Measurements from ENCODE around the gene C1QTNF1.

The C1QTNF1 gene

DNA sequence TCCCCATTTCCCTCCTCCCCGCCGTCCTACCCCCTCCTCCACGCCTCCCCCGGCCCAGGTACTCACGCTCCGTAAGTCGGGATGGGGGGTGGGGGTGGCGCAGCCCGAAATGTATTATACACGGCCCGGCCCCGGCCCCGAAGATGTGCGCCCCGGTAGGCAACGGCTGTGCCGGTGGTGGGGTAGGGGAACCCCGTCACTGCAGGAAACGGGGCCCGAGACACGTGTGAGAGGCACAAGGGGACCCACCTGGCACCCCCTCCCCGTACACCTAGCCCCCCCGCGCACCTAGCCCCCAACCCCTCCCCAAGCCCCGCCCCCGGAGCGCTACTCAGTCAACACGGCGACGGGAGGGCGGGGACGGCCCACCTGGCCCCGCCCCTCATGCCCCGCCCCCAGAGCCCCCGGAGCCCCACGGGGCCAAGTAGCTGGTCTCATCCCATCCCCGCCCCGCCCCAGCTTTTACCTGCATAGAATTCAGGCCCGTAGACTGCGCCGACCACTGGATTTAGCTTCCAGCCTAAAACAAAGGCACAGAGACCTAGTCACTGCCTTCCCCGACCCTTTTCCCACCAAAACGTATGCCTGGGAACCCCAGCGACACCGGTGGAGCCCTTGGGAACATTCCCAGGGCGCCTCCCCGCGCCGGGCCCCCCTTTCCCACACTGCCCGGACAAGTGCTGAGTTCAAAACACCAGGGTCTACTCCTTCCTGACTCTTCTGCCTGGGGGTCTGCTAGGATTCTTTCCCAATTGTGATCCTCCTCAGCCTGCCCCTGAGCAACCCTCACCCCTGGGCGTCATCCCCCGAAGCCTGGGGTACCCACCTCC, 73.5 kb downstream of the C1QTNF1 start:
- H4K12ac ChIP-seq (ENCODE audit: low read depth, low read length), result no peak overlapping the region
- H2AFZ ChIP-seq (ENCODE audit: insufficient read depth, low read length, poor library complexity), result no peak overlapping the region
- H4K91ac ChIP-seq (ENCODE audit: low read depth, low read length), result no peak overlapping the region
- no peak overlapping the region for H2BK120ac ChIP-seq (ENCODE audit: insufficient read depth, low read length, poor library complexity)
- no peak overlapping the region for H3K4me3 ChIP-seq (ENCODE audit: low read depth, low read length)
- no peak overlapping the region for H3K4me2 ChIP-seq (ENCODE audit: low read length)
- no peak overlapping the region for H3K4ac ChIP-seq (ENCODE audit: low read depth, low read length)
- no peaks in the 10 kb centered on the region for H3K9me3 ChIP-seq (ENCODE audit: insufficient read depth, low read depth, low read length)
- no peak overlapping the region for H2BK12ac ChIP-seq (ENCODE audit: low read length)
- H3K9ac ChIP-seq (ENCODE audit: low read length), result no peak overlapping the region
- no peak overlapping the region for H3K27ac ChIP-seq (ENCODE audit: low read depth, low read length)
- peaks cover 3% of the 10 kb centered on the region for H3K27me3 ChIP-seq (ENCODE audit: insufficient read depth, low read length)
- H3K23ac ChIP-seq (ENCODE audit: low read length), result no peak overlapping the region
- WGBS (ENCODE audit: extremely low coverage, insufficient coverage, insufficient read length), result no CpG with 5 or more reads among the region's 52 CpGs
- H2AK5ac ChIP-seq (ENCODE audit: low read length), result no peak overlapping the region
- no peaks in the 10 kb centered on the region for H3K79me2 ChIP-seq (ENCODE audit: control insufficient read depth, insufficient read depth, low read length, poor library complexity)
- H3K4me1 ChIP-seq (ENCODE audit: control insufficient read depth in 1 of 2, insufficient read depth in 2 of 2, low read length in 2 of 2), result no peaks in the 10 kb centered on the region
- H3K18ac ChIP-seq (ENCODE audit: low read length), result no peak overlapping the region
- no peak overlapping the region for H4K8ac ChIP-seq (ENCODE audit: low read depth, low read length)
- no peak overlapping the region for H3K14ac ChIP-seq (ENCODE audit: low read length)
- no peaks in the 10 kb centered on the region for H3K79me1 ChIP-seq (ENCODE audit: low read length)
- no peaks in the 10 kb centered on the region for H3K36me3 ChIP-seq (ENCODE audit: control insufficient read depth in 1 of 2, insufficient read depth in 2 of 2, low read length in 2 of 2)
- H2BK5ac ChIP-seq (ENCODE audit: low read depth, low read length, poor library complexity), result no peak overlapping the region
- no peak for DNase-seq

DNA sequence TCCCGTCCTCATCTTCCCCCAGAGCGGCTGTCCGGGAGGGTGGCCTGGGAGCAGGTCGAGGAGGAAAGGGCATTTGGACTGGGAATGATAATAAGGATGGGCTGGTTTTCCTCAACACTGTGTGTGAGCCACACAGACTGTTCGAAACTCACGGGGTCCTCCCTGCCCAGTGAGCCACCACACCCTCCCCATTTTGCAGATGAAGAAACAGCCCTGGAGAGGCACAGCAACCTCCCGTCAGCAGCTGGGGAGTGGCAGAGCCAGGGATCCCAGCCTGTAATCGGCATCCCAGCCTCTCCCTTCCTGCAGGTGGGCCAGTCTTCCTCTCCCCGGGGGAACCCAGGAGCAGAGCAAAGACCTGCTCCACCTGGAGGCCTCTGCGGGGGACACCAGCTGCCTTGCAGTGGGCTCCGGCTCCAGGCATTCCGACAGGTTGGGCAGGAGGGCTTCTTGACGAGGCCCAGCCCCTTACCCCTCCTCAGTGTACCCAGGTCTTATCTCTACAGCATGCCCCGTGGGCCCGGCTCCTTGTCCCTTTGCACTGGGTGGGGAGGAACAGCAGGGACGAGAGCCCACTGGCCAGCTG, 74.4 kb downstream of the C1QTNF1 start:
- peaks cover 3% of the 10 kb centered on the region for H3K27me3 ChIP-seq (ENCODE audit: insufficient read depth, low read length)
- H2AFZ ChIP-seq (ENCODE audit: insufficient read depth, low read length, poor library complexity), result no peak overlapping the region
- H4K8ac ChIP-seq (ENCODE audit: low read depth, low read length), result no peak overlapping the region
- H3K79me2 ChIP-seq (ENCODE audit: control insufficient read depth, insufficient read depth, low read length, poor library complexity), result no peaks in the 10 kb centered on the region
- H3K18ac ChIP-seq (ENCODE audit: low read length), result no peak overlapping the region
- H4K12ac ChIP-seq (ENCODE audit: low read depth, low read length), result no peak overlapping the region
- H2AK5ac ChIP-seq (ENCODE audit: low read length), result no peak overlapping the region
- H2BK5ac ChIP-seq (ENCODE audit: low read depth, low read length, poor library complexity), result no peak overlapping the region
- no peak overlapping the region for H3K9ac ChIP-seq (ENCODE audit: low read length)
- H3K14ac ChIP-seq (ENCODE audit: low read length), result no peak overlapping the region
- DNase-seq, result no peak
- H3K4me1 ChIP-seq (ENCODE audit: control insufficient read depth in 1 of 2, insufficient read depth in 2 of 2, low read length in 2 of 2), result no peaks in the 10 kb centered on the region
- H2BK12ac ChIP-seq (ENCODE audit: low read length), result no peak overlapping the region
- H3K9me3 ChIP-seq (ENCODE audit: insufficient read depth, low read depth, low read length), result no peaks in the 10 kb centered on the region
- H3K4ac ChIP-seq (ENCODE audit: low read depth, low read length), result no peak overlapping the region
- whole genome bisulfite sequencing (ENCODE audit: extremely low coverage, insufficient coverage, insufficient read length), result no CpG with 5 or more reads among the region's 16 CpGs
- H3K23ac ChIP-seq (ENCODE audit: low read length), result no peak overlapping the region
- H2BK120ac ChIP-seq (ENCODE audit: insufficient read depth, low read length, poor library complexity), result no peak overlapping the region
- H3K79me1 ChIP-seq (ENCODE audit: low read length), result no peaks in the 10 kb centered on the region
- no peaks in the 10 kb centered on the region for H3K36me3 ChIP-seq (ENCODE audit: control insufficient read depth in 1 of 2, insufficient read depth in 2 of 2, low read length in 2 of 2)
- no peak overlapping the region for H4K91ac ChIP-seq (ENCODE audit: low read depth, low read length)
- no peak overlapping the region for H3K4me3 ChIP-seq (ENCODE audit: low read depth, low read length)
- H3K4me2 ChIP-seq (ENCODE audit: low read length), result no peak overlapping the region
- no peak overlapping the region for H3K27ac ChIP-seq (ENCODE audit: low read depth, low read length)

All from trophoblast cell (in vitro differentiated cells and primary cell).